Endothelial cell of umbilical vein (primary cell): ENCODE data around the gene LRRC41. TPM values are rescaled to one million over a fixed set of nuclear protein-coding genes. Genes with fewer than 3 reads are reported as not detected.

Experiments
- BruUV-seq: library from RNA; stranded (reverse); fragments of 400-500 nt; replicated peaks from 2 replicates; lab custom pipeline; 2021; lab: Mats Ljungman, UMichigan
- CTCF ChIA-PET: fragments of 300-600, 350-600 bp; sonication (Branson Sonifier 250); formaldehyde crosslinking; loops from one replicate; lab custom pipeline; 2021; ENCODE audit warnings: antibody characterized with exemption, inconsistent platforms; lab: Charles Lee
- POLR2A ChIA-PET: fragments of 300-600, 350-600 bp; sonication (Branson Sonifier 250); formaldehyde crosslinking; loops from one replicate; lab custom pipeline; 2021; ENCODE audit warnings: antibody characterized with exemption, inconsistent platforms; lab: Charles Lee
- DNase-seq: peaks from one replicate; pipeline ENCODE4 v3.0.0-alpha.2; 2011; ENCODE audit warnings: low read depth, low spot score
- FAIRE-seq: peaks from 2 replicates; lab custom pipeline; 2011; peaks lifted over from hg19 to GRCh38; lab: Jason Lieb, UNC
- H2AFZ ChIP-seq: 2 replicates; pipeline ENCODE4 v1.6.0; 2012; ENCODE audit warnings: low read depth, low read length, control low read depth, inconsistent platforms
- H3K27ac ChIP-seq: 2 replicates; pipeline ENCODE4 v1.5.1; 2011; ENCODE audit warnings: low read depth, mild to moderate bottlenecking, control low read depth, low read length, moderate library complexity; ENCODE audit not compliant: insufficient read depth
- H3K27me3 ChIP-seq, 2 experiments: 2 replicates each; pipeline versions ENCODE4 v1.6.0 to v1.6.1; 2011; ENCODE audit warnings: low read length in 2 of 2, mixed read lengths in 1 of 2; ENCODE audit not compliant: control insufficient read depth in 2 of 2, insufficient read depth in 2 of 2
- H3K36me3 ChIP-seq, 2 experiments: 2 replicates in 1 of 2; 3 replicates in 1 of 2; pipeline ENCODE4 v1.5.1; 2011; ENCODE audit warnings: low read length in 2 of 2, mild to moderate bottlenecking in 1 of 2, moderate library complexity in 1 of 2; ENCODE audit not compliant: control insufficient read depth in 2 of 2, insufficient read depth in 2 of 2; ENCODE audit errors: extremely low read depth in 1 of 2
- H3K4me1 ChIP-seq: 3 replicates; pipeline ENCODE4 v1.5.1; 2011; ENCODE audit warnings: mild to moderate bottlenecking, low read length; ENCODE audit not compliant: control insufficient read depth, insufficient read depth; ENCODE audit errors: extremely low read depth
- H3K4me2 ChIP-seq: 2 replicates; pipeline ENCODE4 v1.6.1; 2011; ENCODE audit warnings: low read length, control low read depth, mixed read lengths; ENCODE audit not compliant: insufficient read depth
- H3K4me3 ChIP-seq, 3 experiments: fragments of 200-600 bp in 1 of 3; sonication (generic), shearing (Covaris generic) in 1 of 3; replicated peaks in 1 of 3; 2 replicates each; pipeline ENCODE4 v1.5.1; 2011 to 2016; ENCODE audit warnings: control low read depth in 3 of 3, low read length in 3 of 3, mild to moderate bottlenecking in 2 of 3, inconsistent platforms in 1 of 3, low read depth in 1 of 3, moderate library complexity in 1 of 3; ENCODE audit not compliant: insufficient read depth in 1 of 3
- H3K79me2 ChIP-seq: 2 replicates; pipeline ENCODE4 v1.6.0; 2012; ENCODE audit warnings: low read length, inconsistent platforms; ENCODE audit not compliant: control insufficient read depth, insufficient read depth
- H3K9ac ChIP-seq: replicated peaks from 2 replicates; pipeline ENCODE3; 2011; ENCODE audit warnings: low read length, control low read depth; ENCODE audit not compliant: insufficient read depth; ENCODE audit errors: extremely low read depth
- H3K9me1 ChIP-seq: replicated peaks from 3 replicates; pipeline ENCODE4 v1.6.0; 2011; ENCODE audit warnings: mild to moderate bottlenecking, low read length; ENCODE audit not compliant: control insufficient read depth, insufficient read depth; ENCODE audit errors: extremely low read depth
- H3K9me3 ChIP-seq: replicated peaks from 2 replicates; pipeline ENCODE4 v1.5.1; 2012; ENCODE audit warnings: low read length, inconsistent platforms; ENCODE audit not compliant: control insufficient read depth, insufficient read depth
- H4K20me1 ChIP-seq: replicated peaks from 2 replicates; pipeline ENCODE3; 2011; ENCODE audit warnings: mild to moderate bottlenecking, low read length; ENCODE audit not compliant: control insufficient read depth, insufficient read depth; ENCODE audit errors: extremely low read depth
- CTCF ChIP-seq, 2 donors: IDR thresholded peaks; 1 replicate in 1 of 2; 2 replicates in 1 of 2; pipeline ENCODE4 v1.5.1; 2011; ENCODE audit warnings: low read length in 2 of 2, mild to moderate bottlenecking in 2 of 2, moderate library complexity in 2 of 2, control low read depth in 1 of 2, inconsistent platforms in 1 of 2, low read depth in 1 of 2; ENCODE audit not compliant: insufficient read depth in 1 of 2; ENCODE audit errors: extremely low read depth in 1 of 2
- EZH2 ChIP-seq: IDR thresholded peaks from 2 replicates; pipeline ENCODE4 v1.6.1; 2012; ENCODE audit warnings: borderline replicate concordance, low read depth, mild to moderate bottlenecking, moderate library complexity, low read length, inconsistent platforms; ENCODE audit not compliant: severe bottlenecking
- FOS ChIP-seq: IDR thresholded peaks from 2 replicates; pipeline ENCODE4 v1.6.1; 2011; ENCODE audit warnings: mild to moderate bottlenecking, low read length, moderate library complexity, borderline replicate concordance; ENCODE audit not compliant: insufficient read depth
- GATA2 ChIP-seq: IDR thresholded peaks from 2 replicates; pipeline ENCODE4 v1.7.0; 2011; ENCODE audit warnings: low read depth, mild to moderate bottlenecking, moderate library complexity, mixed read lengths, low read length; ENCODE audit not compliant: insufficient read length, insufficient read depth
- JUN ChIP-seq: IDR thresholded peaks from 2 replicates; pipeline ENCODE4 v1.6.1; 2011; ENCODE audit warnings: borderline replicate concordance, low read depth; ENCODE audit not compliant: insufficient read length, insufficient read depth
- MYC ChIP-seq: IDR thresholded peaks from one replicate; pipeline ENCODE4 v1.6.1; 2011; ENCODE audit warnings: mild to moderate bottlenecking, low read depth, low read length
- POLR2A ChIP-seq: IDR thresholded peaks from 2 replicates; pipeline ENCODE4 v1.6.1; 2012; ENCODE audit warnings: low read depth, mild to moderate bottlenecking, control low read depth, low read length
- POLR2AphosphoS5 ChIP-seq: IDR thresholded peaks from 2 replicates; pipeline ENCODE4 v1.6.1; 2012; ENCODE audit warnings: low read depth, mild to moderate bottlenecking, control low read depth, low read length, moderate library complexity; ENCODE audit not compliant: insufficient read depth
- dilution Hi-C: fragments of 300-500 bp; cut with MboI; formaldehyde crosslinking; loops from one replicate; pipeline ENCODE4 v1.15.0; 2019; ENCODE audit warnings: low sequenced_read_pairs; ENCODE audit not compliant: extremely low pct_ligation_motif_present
- intact Hi-C: fragments of 100-400 bp; cut with micrococcal nuclease; formaldehyde crosslinking; loops from one replicate; pipeline ENCODE4 v1.10.0; 2022
- polyA plus RNA-seq, 4 experiments: library from polyadenylated mRNA; depleted of rRNA in 3 of 4; stranded (reverse) in 3 of 4; unstranded in 1 of 4; fragments of >200 nt; gene quantifications; 2 replicates each; pipeline versions ENCODE4 v1.2.1 to v1.2.3, GENCODE V29; 2011 to 2012; ENCODE audit warnings: missing spikeins in 1 of 4
- total RNA-seq: library from RNA; stranded (reverse); gene quantifications from 2 replicates; pipeline ENCODE4 v1.2.3, GENCODE V29; 2021
- TF ChIP-seq, protein P1 (sequence below): IDR thresholded peaks from 2 replicates; pipeline ENCODE4 v1.6.1; 2011; ENCODE audit not compliant: insufficient read depth, insufficient read length

Gene LRRC41
- total and polyA plus RNA-seq, 2 donors (not counting 3 experiments of a cell fraction or from before 2014, with no cell fraction given): 69.2 to 91.1 TPM

- Histone ChIP-seq H3K9ac (no peak overlapping the region), H3K9me3 (no peaks in the 10 kb centered on the region), H3K4me2 (no peak overlapping the region), H2AFZ (no peak overlapping the region), H3K27ac (no peak overlapping the region), H3K79me2 (no peaks in the 10 kb centered on the region), H4K20me1 (no peaks in the 10 kb centered on the region), H3K36me3 (peaks cover 3 to 19% of the 10 kb centered on the region in 2 experiments), H3K27me3 (no peaks in the 10 kb centered on the region), H3K4me1 (peaks cover 9% of the 10 kb centered on the region), H3K4me3 (no peak overlapping the region), H3K9me1 (no peaks in the 10 kb centered on the region)
- intact Hi-C loops: no loop called here
- BruUV-seq: no TSS peak
- no peak for TF ChIP-seq MYC
- TF ChIP-seq, protein P1, sequence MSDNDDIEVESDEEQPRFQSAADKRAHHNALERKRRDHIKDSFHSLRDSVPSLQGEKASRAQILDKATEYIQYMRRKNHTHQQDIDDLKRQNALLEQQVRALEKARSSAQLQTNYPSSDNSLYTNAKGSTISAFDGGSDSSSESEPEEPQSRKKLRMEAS: no peak
- TF ChIP-seq EZH2: no peak
- no peak for TF ChIP-seq POLR2A
- no peak for TF ChIP-seq FOS
- TF ChIP-seq GATA2: no peak
- no peak for TF ChIP-seq JUN
- TF ChIP-seq CTCF (IDR thresholded peaks at IDR 0.05; ENCODE audit: extremely low read depth in 1 of 2, insufficient read depth in 1 of 2, low read depth in 1 of 2, low read length in 2 of 2): no peak
- no peak for TF ChIP-seq POLR2AphosphoS5
- FAIRE-seq (no peak), DNase-seq (no peak)
- dilution Hi-C loops: no loop called here
- POLR2A ChIA-PET: interaction anchor here (0.6 kb wide), 1 partner anchor 20 kb away, joined by 3 read pairs; no protein-coding TSS in a partner anchor
- CTCF ChIA-PET: interaction anchor here (1.0 kb wide), 1 partner anchor 15 kb away, joined by 3 read pairs; no protein-coding TSS in a partner anchor
Measured at GRCh38 chr1:46289134-46289494, 14.3 kb downstream of the LRRC41 start.
